B cell (primary cell): Measurements from ENCODE around the gene TANC1. TPM values are rescaled to one million over a fixed set of nuclear protein-coding genes. Genes with fewer than 3 reads are reported as not detected.

Experiments
- ATAC-seq: fragments of 200-7000 bp; cut with Tn5 transposase; one replicate; pipeline ENCODE4 v1.10.0; 2021; ENCODE audit warnings: low read depth, mild to moderate bottlenecking, moderate number of reproducible peaks, moderate library complexity
- CTCF ChIA-PET: fragments of 350-600 bp; sonication (Branson Sonifier 250); formaldehyde crosslinking; loops from one replicate; lab custom pipeline; 2021; ENCODE audit warnings: antibody characterized with exemption, inconsistent platforms; lab: Charles Lee
- POLR2A ChIA-PET: fragments of 350-600 bp; sonication (Branson Sonifier 250); formaldehyde crosslinking; loops from one replicate; lab custom pipeline; 2021; ENCODE audit warnings: antibody characterized with exemption; lab: Charles Lee
- DNase-seq: peaks from one replicate; pipeline ENCODE4 v3.0.0; 2013
- H2AFZ ChIP-seq: 2 replicates; pipeline ENCODE4 v1.6.1; 2012; ENCODE audit warnings: mild to moderate bottlenecking, low read depth, low read length; ENCODE audit not compliant: insufficient read depth, poor library complexity, severe bottlenecking
- H3K27ac ChIP-seq, 2 donors: 1 replicate in 1 of 2; 2 replicates in 1 of 2; pipeline ENCODE4 v1.5.1; 2012 to 2013; ENCODE audit warnings: low read length in 2 of 2, mild to moderate bottlenecking in 2 of 2, moderate library complexity in 1 of 2
- H3K27me3 ChIP-seq, 4 experiments: fragments of 200-600 bp in 1 of 4; sonication (generic) in 1 of 4; replicated peaks in 1 of 4; 1 replicate in 2 of 4; 2 replicates in 2 of 4; pipeline versions ENCODE4 v1.6.1 to v1.7.0; 2013 to 2016; ENCODE audit warnings: low read length in 3 of 4, mild to moderate bottlenecking in 2 of 4, mixed read lengths in 1 of 4, moderate library complexity in 1 of 4; ENCODE audit not compliant: insufficient read depth in 4 of 4, control insufficient read depth in 3 of 4; ENCODE audit errors: control extremely low read depth in 1 of 4
- H3K36me3 ChIP-seq, 2 experiments: replicated peaks in 1 of 2; 1 replicate in 1 of 2; 2 replicates in 1 of 2; pipeline versions ENCODE4 v1.6.1 to v1.7.1; 2013; ENCODE audit warnings: low read length in 1 of 2; ENCODE audit not compliant: insufficient read depth in 2 of 2, control insufficient read depth in 1 of 2; ENCODE audit errors: control extremely low read depth in 1 of 2, extremely low read depth in 1 of 2
- H3K4me1 ChIP-seq, 2 donors: fragments of 200-600 bp in 1 of 2; sonication (generic) in 1 of 2; 1 replicate in 1 of 2; 2 replicates in 1 of 2; pipeline versions ENCODE4 v1.5.1 to v1.6.1; 2013 to 2017; ENCODE audit warnings: low read length in 2 of 2; ENCODE audit not compliant: control insufficient read depth in 2 of 2, insufficient read depth in 2 of 2
- H3K4me2 ChIP-seq: replicated peaks from 2 replicates; pipeline ENCODE3; 2012; ENCODE audit warnings: mild to moderate bottlenecking, low read depth, low read length; ENCODE audit not compliant: poor library complexity, severe bottlenecking
- H3K4me3 ChIP-seq, 5 experiments: fragments of 200-600 bp in 1 of 5; sonication (generic) in 1 of 5; 1 replicate in 3 of 5; 2 replicates in 2 of 5; pipeline versions ENCODE4 v1.5.1 to v1.7.0; 2011 to 2016; ENCODE audit warnings: low read length in 4 of 5, mild to moderate bottlenecking in 4 of 5, low read depth in 2 of 5, control low read depth in 1 of 5, moderate library complexity in 1 of 5; ENCODE audit not compliant: insufficient read depth in 1 of 5; ENCODE audit errors: control extremely low read depth in 1 of 5, extremely low read depth in 1 of 5
- H3K79me2 ChIP-seq: fragments of 200-600 bp; sonication (generic); one replicate; pipeline ENCODE4 v1.6.0; 2016; ENCODE audit warnings: low read length; ENCODE audit not compliant: control insufficient read depth, insufficient read depth
- H3K9ac ChIP-seq: fragments of 200-600 bp; sonication (generic); 2 replicates; pipeline ENCODE4 v1.6.1; 2017; ENCODE audit warnings: mild to moderate bottlenecking, low read length, moderate library complexity
- H3K9me3 ChIP-seq, 3 donors: one replicate each; pipeline versions ENCODE4 v1.6.1 to v1.7.1; 2013; ENCODE audit warnings: low read length in 2 of 3; ENCODE audit not compliant: control insufficient read depth in 2 of 3, insufficient read depth in 1 of 3; ENCODE audit errors: control extremely low read depth in 1 of 3
- H4K20me1 ChIP-seq: 2 replicates; pipeline ENCODE4 v1.6.0; 2012; ENCODE audit warnings: mild to moderate bottlenecking, low read length; ENCODE audit not compliant: insufficient read depth, control insufficient read depth, poor library complexity, severe bottlenecking
- H3K27ac Mint-ChIP-seq: one replicate; pipeline ENCODE4 v1.8.0; 2021; ENCODE audit warnings: mixed read lengths
- H3K27me3 Mint-ChIP-seq: one replicate; pipeline ENCODE4 v1.8.0; 2021; ENCODE audit warnings: mixed read lengths
- H3K4me1 Mint-ChIP-seq: one replicate; pipeline ENCODE4 v1.8.0; 2021; ENCODE audit warnings: mixed read lengths
- H3K4me3 Mint-ChIP-seq: one replicate; pipeline ENCODE4 v1.8.0; 2021; ENCODE audit warnings: mixed read lengths
- H3K9me3 Mint-ChIP-seq: one replicate; pipeline ENCODE4 v1.8.0; 2022; ENCODE audit warnings: mixed read lengths; ENCODE audit not compliant: insufficient read depth
- CTCF ChIP-seq: fragments of 200-600 bp; IDR thresholded peaks from one replicate; pipeline ENCODE4 v1.8.0; 2022; ENCODE audit warnings: antibody characterized with exemption, mild to moderate bottlenecking
- EZH2 ChIP-seq: IDR thresholded peaks from 2 replicates; pipeline ENCODE4 v1.6.1; 2012; ENCODE audit warnings: borderline replicate concordance, low read depth, mild to moderate bottlenecking, moderate library complexity, low read length; ENCODE audit not compliant: insufficient read depth, poor library complexity, severe bottlenecking
- WGBS: methylation state at CpG from one replicate; pipeline ENCODE4 v1.1.5; 2013; ENCODE audit warnings: missing lambda C conversion rate; ENCODE audit not compliant: insufficient coverage; 5-methylcytosine and 5-hydroxymethylcytosine counted together
- intact Hi-C: fragments of 100-400 bp; cut with micrococcal nuclease; formaldehyde crosslinking; loops from one replicate; pipeline ENCODE4 v1.10.0; 2022
- polyA plus RNA-seq: library from polyadenylated mRNA; depleted of rRNA; stranded (reverse); fragments of >200 nt; gene quantifications from 2 replicates; pipeline ENCODE4 v1.2.3, GENCODE V29; 2012
- total RNA-seq, 2 donors: library from RNA; stranded (reverse); fragments of 120-200 nt in 1 of 2; gene quantifications; 1 replicate in 1 of 2; 2 replicates in 1 of 2; pipeline versions ENCODE4 v1.2.3 to v1.2.4, GENCODE V29; 2013 to 2022

Gene TANC1
- total and polyA plus RNA-seq, 2 donors (not counting 1 experiment from before 2014, with no cell fraction given), result 0.13 TPM; not detected in 1

GRCh38 chr2:159201360-159202063 lies 233.1 kb downstream of the TANC1 start:
- CTCF ChIA-PET, result no interaction called here
- ATAC-seq, result peak; percentile 51
- intact Hi-C loops, result no loop called here
- Mint-ChIP-seq H3K27me3 (peaks cover 3% of the 10 kb centered on the region), H3K9me3 (no peaks in the 10 kb centered on the region), H3K4me1 (peaks cover 7% of the 10 kb centered on the region), H3K4me3 (peak overlapping the region; percentile 17), H3K27ac (no peak overlapping the region)
- H3K4me2 ChIP-seq, result no peak overlapping the region
- no peak overlapping the region for H3K4me3 ChIP-seq
- H3K27ac ChIP-seq, result no peak overlapping the region
- peaks cover 0 to 3% of the 10 kb centered on the region in 2 donors for H3K4me1 ChIP-seq
- H3K79me2 ChIP-seq, result no peaks in the 10 kb centered on the region
- H3K27me3 ChIP-seq, result no peaks in the 10 kb centered on the region
- H3K36me3 ChIP-seq, result no peaks in the 10 kb centered on the region
- no peaks in the 10 kb centered on the region for H3K9me3 ChIP-seq
- TF ChIP-seq EZH2 (no peak), CTCF (no peak)
- WGBS, result 68% methylated on average over 5 of the region's 8 CpGs
- H3K9ac ChIP-seq, result no peak overlapping the region
- DNase-seq, result peak; percentile 29
- H4K20me1 ChIP-seq, result no peaks in the 10 kb centered on the region
- no peak overlapping the region for H2AFZ ChIP-seq
- POLR2A ChIA-PET, result no interaction called here

DNA sequence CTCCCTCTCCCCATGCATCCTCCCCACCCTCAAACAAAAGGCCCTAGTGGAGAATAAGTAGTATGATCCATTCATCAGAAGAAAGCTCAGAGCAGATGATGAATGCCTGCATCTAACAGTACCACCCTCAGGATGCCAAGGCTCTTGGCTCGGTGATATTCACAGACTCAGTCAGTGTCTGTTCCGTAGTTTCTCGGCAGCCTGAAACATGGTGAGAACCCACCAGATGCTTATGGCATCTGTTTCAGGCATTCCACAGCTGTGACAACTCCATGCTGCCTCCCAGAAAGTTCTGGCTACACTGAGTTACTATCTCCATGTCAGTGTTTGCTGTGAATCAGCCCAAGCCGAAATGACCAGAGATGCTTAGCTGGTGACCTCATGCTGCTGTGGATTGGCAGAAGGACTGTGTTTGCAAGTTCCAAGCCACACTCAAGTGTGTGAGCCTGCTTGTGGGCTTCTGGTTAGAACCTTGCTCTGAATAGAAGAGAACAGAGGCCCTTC lies 234.2 kb downstream of the TANC1 start:
- no peak for DNase-seq
- ATAC-seq, result no peak
- no peaks in the 10 kb centered on the region for H3K9me3 ChIP-seq
- Mint-ChIP-seq H3K27me3 (no peaks in the 10 kb centered on the region), H3K9me3 (no peaks in the 10 kb centered on the region), H3K4me3 (no peak overlapping the region), H3K4me1 (peaks cover 7% of the 10 kb centered on the region), H3K27ac (no peak overlapping the region)
- H3K79me2 ChIP-seq, result no peaks in the 10 kb centered on the region
- H4K20me1 ChIP-seq, result no peaks in the 10 kb centered on the region
- WGBS, result 96% methylated on average over 4 of the region's 4 CpGs
- H3K9ac ChIP-seq, result no peak overlapping the region
- no peak overlapping the region for H3K4me2 ChIP-seq
- no peak overlapping the region for H3K27ac ChIP-seq
- no peak overlapping the region for H3K4me3 ChIP-seq
- no peaks in the 10 kb centered on the region for H3K36me3 ChIP-seq
- H3K4me1 ChIP-seq, result peaks cover 0 to 3% of the 10 kb centered on the region in 2 donors
- no peaks in the 10 kb centered on the region for H3K27me3 ChIP-seq
- POLR2A ChIA-PET, result no interaction called here
- TF ChIP-seq EZH2, result no peak
- no peak for TF ChIP-seq CTCF
- no peak overlapping the region for H2AFZ ChIP-seq
- CTCF ChIA-PET, result no interaction called here
- intact Hi-C loops, result no loop called here
